CD14-positive monocyte (primary cell): ENCODE data around the gene APOBEC3A. TPM values are rescaled to one million over a fixed set of nuclear protein-coding genes. Genes with fewer than 3 reads are reported as not detected.

Source experiments
- DNase-seq, 3 donors: peaks; one replicate each; pipeline ENCODE4 v3.0.0-alpha.2; 2011 to 2022
- H2AFZ ChIP-seq: 2 replicates; pipeline ENCODE4 v1.6.0; 2012; ENCODE audit warnings: mild to moderate bottlenecking, low read depth, low read length, inconsistent platforms; ENCODE audit not compliant: insufficient read depth, poor library complexity, severe bottlenecking
- H3K27ac ChIP-seq, 2 donors: 1 replicate in 1 of 2; 2 replicates in 1 of 2; pipeline ENCODE4 v1.5.1; 2012 to 2013; ENCODE audit warnings: low read length in 2 of 2, control low read depth in 1 of 2, inconsistent platforms in 1 of 2, low read depth in 1 of 2, mild to moderate bottlenecking in 1 of 2
- H3K27me3 ChIP-seq, 2 donors: one replicate each; pipeline versions ENCODE4 v1.6.0 to v1.6.1; 2011 to 2013; ENCODE audit warnings: low read length in 2 of 2; ENCODE audit not compliant: control insufficient read depth in 2 of 2, insufficient read depth in 2 of 2
- H3K36me3 ChIP-seq, 2 donors: replicated peaks in 1 of 2; 1 replicate in 1 of 2; 2 replicates in 1 of 2; pipeline versions ENCODE4 v1.5.1 to v1.6.1; 2012 to 2013; ENCODE audit warnings: low read length in 2 of 2, control low read depth in 1 of 2, inconsistent platforms in 1 of 2, mild to moderate bottlenecking in 1 of 2; ENCODE audit not compliant: insufficient read depth in 2 of 2, control insufficient read depth in 1 of 2
- H3K4me1 ChIP-seq, 2 donors: 1 replicate in 1 of 2; 2 replicates in 1 of 2; pipeline versions ENCODE4 v1.5.1 to v1.6.1; 2012 to 2013; ENCODE audit warnings: low read length in 2 of 2, control low read depth in 1 of 2, inconsistent platforms in 1 of 2, mild to moderate bottlenecking in 1 of 2, moderate library complexity in 1 of 2; ENCODE audit not compliant: insufficient read depth in 2 of 2, control insufficient read depth in 1 of 2
- H3K4me2 ChIP-seq: replicated peaks from 2 replicates; pipeline ENCODE3; 2012; ENCODE audit warnings: low read length, moderate library complexity, mild to moderate bottlenecking; ENCODE audit not compliant: poor library complexity, severe bottlenecking; ENCODE audit errors: extremely low read depth
- H3K4me3 ChIP-seq, 3 experiments: fragments of 200-600 bp in 1 of 3; sonication (generic) in 1 of 3; replicated peaks in 1 of 3; 1 replicate in 2 of 3; 2 replicates in 1 of 3; pipeline ENCODE4 v1.5.1; 2011 to 2013; ENCODE audit warnings: low read length in 3 of 3, mild to moderate bottlenecking in 3 of 3, control low read depth in 2 of 3, low read depth in 2 of 3, inconsistent platforms in 1 of 3, moderate library complexity in 1 of 3
- H3K79me2 ChIP-seq: 2 replicates; pipeline ENCODE4 v1.6.0; 2012; ENCODE audit warnings: mild to moderate bottlenecking, control low read depth, inconsistent platforms, low read length, moderate library complexity; ENCODE audit not compliant: insufficient read depth
- H3K9ac ChIP-seq: 2 replicates; pipeline ENCODE4 v1.6.0; 2017; ENCODE audit warnings: low read length, mild to moderate bottlenecking; ENCODE audit not compliant: insufficient read depth, poor library complexity, severe bottlenecking
- H3K9me3 ChIP-seq, 2 donors: replicated peaks in 1 of 2; 1 replicate in 1 of 2; 2 replicates in 1 of 2; pipeline versions ENCODE4 v1.5.1 to v1.6.1; 2012 to 2013; ENCODE audit warnings: low read length in 2 of 2, control low read depth in 1 of 2; ENCODE audit not compliant: control insufficient read depth in 1 of 2, insufficient read depth in 1 of 2
- H4K20me1 ChIP-seq: 2 replicates; pipeline ENCODE4 v1.6.0; 2012; ENCODE audit warnings: mild to moderate bottlenecking, low read length, control low read depth, moderate library complexity; ENCODE audit not compliant: insufficient read depth
- H3K27ac Mint-ChIP-seq, 7 donors: one replicate each; pipeline ENCODE4 v1.8.0; 2020; ENCODE audit warnings: mild to moderate bottlenecking in 7 of 7, mixed read lengths in 7 of 7, moderate library complexity in 6 of 7, inconsistent platforms in 2 of 7
- H3K27me3 Mint-ChIP-seq, 3 donors: one replicate each; pipeline ENCODE4 v1.8.0; 2021 to 2022; ENCODE audit warnings: low read depth in 3 of 3, mild to moderate bottlenecking in 3 of 3, mixed read lengths in 3 of 3, moderate library complexity in 3 of 3, inconsistent platforms in 1 of 3
- H3K36me3 Mint-ChIP-seq, 2 donors: one replicate each; pipeline ENCODE4 v1.8.0; 2020; ENCODE audit warnings: mixed read lengths in 2 of 2, inconsistent platforms in 1 of 2, mild to moderate bottlenecking in 1 of 2
- H3K4me1 Mint-ChIP-seq: one replicate; pipeline ENCODE4 v1.8.0; 2020; ENCODE audit warnings: mild to moderate bottlenecking, mixed read lengths
- H3K4me3 Mint-ChIP-seq, 2 donors: one replicate each; pipeline ENCODE4 v1.8.0; 2020; ENCODE audit warnings: mild to moderate bottlenecking in 2 of 2, mixed read lengths in 2 of 2, moderate library complexity in 1 of 2
- H3K9me3 Mint-ChIP-seq, 7 donors: one replicate each; pipeline ENCODE4 v1.8.0; 2020 to 2022; ENCODE audit warnings: mixed read lengths in 7 of 7, mild to moderate bottlenecking in 6 of 7, moderate library complexity in 6 of 7, inconsistent platforms in 2 of 7
- WGBS: methylation state at CpG from one replicate; pipeline ENCODE4 v1.1.5; 2013; ENCODE audit warnings: missing lambda C conversion rate; ENCODE audit not compliant: insufficient coverage; 5-methylcytosine and 5-hydroxymethylcytosine counted together
- intact Hi-C, 2 donors: fragments of 100-400 bp; cut with micrococcal nuclease; formaldehyde crosslinking; loops; one replicate each; pipeline versions ENCODE4 v1.15.0 to v1.15.1; 2023
- polyA plus RNA-seq, 3 donors: library from polyadenylated mRNA; depleted of rRNA in 1 of 3; unstranded in 2 of 3; stranded (reverse) in 1 of 3; fragments of 300-500 nt in 2 of 3; fragments of >200 nt in 1 of 3; fragmentation: Illumina TruSeq in 2 of 3; gene quantifications; 1 replicate in 2 of 3; 2 replicates in 1 of 3; pipeline ENCODE4 v1.2.3, GENCODE V29; 2012 to 2021
- TF ChIP-seq, protein P1 (sequence below): fragments of 200-600 bp; IDR thresholded peaks from one replicate; pipeline ENCODE4 v1.8.0; 2022; ENCODE audit warnings: antibody characterized with exemption, mild to moderate bottlenecking

The APOBEC3A gene
- polyA plus RNA-seq, 3 donors: 233 to 845 (median 247) TPM

DNA sequence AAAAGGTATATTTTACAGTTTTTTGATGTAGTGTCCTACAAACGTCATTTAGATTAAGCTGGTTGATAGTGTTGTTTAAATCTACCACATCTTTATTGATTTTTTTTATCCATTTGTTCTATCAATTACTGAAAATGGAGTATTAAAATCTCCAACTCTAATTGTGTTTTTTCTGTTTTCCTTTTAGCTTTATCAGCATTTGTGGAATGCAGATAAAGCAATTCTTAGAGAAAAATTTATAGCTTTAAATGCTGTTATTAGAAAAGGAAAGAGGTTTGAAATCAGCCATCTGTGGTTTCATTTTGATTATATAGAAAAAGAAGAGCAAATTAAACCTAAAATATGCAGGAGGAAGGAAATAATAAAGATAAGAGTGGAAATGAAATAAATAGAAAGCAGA, 46.0 kb upstream of the APOBEC3A start:
- Mint-ChIP-seq H3K4me1 (peaks cover 4% of the 10 kb centered on the region), H3K27ac (no peak overlapping the region), H3K27me3 (peaks cover 12 to 24% (median 19%) of the 10 kb centered on the region in 3 donors), H3K9me3 (peaks cover 0 to 5% (median 0%) of the 10 kb centered on the region in 7 donors), H3K4me3 (no peak overlapping the region), H3K36me3 (no peaks in the 10 kb centered on the region)
- no peak overlapping the region for H2AFZ ChIP-seq
- no peak overlapping the region for H3K4me3 ChIP-seq
- intact Hi-C loops: no loop called here
- no peaks in the 10 kb centered on the region for H4K20me1 ChIP-seq
- DNase-seq: no peak
- no peaks in the 10 kb centered on the region for H3K9me3 ChIP-seq
- H3K27ac ChIP-seq: no peak overlapping the region
- H3K4me2 ChIP-seq: no peak overlapping the region
- H3K27me3 ChIP-seq: peaks cover 1 to 3% of the 10 kb centered on the region in 2 donors
- H3K4me1 ChIP-seq: no peaks in the 10 kb centered on the region
- WGBS: no CpG with 5 or more reads among the region's 1 CpG
- H3K36me3 ChIP-seq: no peaks in the 10 kb centered on the region
- TF ChIP-seq, protein P1, sequence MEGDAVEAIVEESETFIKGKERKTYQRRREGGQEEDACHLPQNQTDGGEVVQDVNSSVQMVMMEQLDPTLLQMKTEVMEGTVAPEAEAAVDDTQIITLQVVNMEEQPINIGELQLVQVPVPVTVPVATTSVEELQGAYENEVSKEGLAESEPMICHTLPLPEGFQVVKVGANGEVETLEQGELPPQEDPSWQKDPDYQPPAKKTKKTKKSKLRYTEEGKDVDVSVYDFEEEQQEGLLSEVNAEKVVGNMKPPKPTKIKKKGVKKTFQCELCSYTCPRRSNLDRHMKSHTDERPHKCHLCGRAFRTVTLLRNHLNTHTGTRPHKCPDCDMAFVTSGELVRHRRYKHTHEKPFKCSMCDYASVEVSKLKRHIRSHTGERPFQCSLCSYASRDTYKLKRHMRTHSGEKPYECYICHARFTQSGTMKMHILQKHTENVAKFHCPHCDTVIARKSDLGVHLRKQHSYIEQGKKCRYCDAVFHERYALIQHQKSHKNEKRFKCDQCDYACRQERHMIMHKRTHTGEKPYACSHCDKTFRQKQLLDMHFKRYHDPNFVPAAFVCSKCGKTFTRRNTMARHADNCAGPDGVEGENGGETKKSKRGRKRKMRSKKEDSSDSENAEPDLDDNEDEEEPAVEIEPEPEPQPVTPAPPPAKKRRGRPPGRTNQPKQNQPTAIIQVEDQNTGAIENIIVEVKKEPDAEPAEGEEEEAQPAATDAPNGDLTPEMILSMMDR: no peak
- no peaks in the 10 kb centered on the region for H3K79me2 ChIP-seq
- no peak overlapping the region for H3K9ac ChIP-seq

DNA sequence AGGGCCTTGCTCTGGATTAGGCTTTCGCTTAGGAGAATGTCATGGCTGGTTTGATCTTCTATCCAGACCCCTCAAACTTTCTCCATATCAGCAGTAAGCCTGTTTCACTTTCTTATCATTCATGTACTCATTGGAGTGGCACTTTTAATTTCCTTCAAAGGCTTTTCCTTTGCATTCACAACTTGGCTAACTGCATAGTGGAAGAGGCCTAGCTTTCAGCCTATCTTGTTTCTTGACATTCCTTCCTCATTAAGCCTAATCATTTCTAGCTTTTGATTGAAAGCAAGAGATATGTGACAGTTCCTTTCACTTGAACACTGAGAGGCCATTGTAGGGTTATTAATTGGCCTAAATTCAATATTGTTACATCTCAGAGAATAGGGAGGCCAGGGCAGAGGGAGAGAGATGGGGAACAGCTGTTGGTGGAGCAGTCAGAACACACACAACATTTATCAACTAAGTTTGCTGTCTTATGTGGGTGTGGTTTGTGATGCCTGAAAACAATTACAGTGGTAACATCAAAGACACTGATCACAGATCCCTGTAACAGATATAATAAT, 37.7 kb upstream of the APOBEC3A start:
- H3K27ac Mint-ChIP-seq: no peak overlapping the region
- intact Hi-C loops: no loop called here
- no peaks in the 10 kb centered on the region for H3K79me2 ChIP-seq

More for the DNA sequence above, 37.7 kb upstream of the APOBEC3A start:
- Histone ChIP-seq H3K27me3 (peaks cover 16 to 26% of the 10 kb centered on the region in 2 donors), H2AFZ (no peak overlapping the region), H3K4me1 (no peaks in the 10 kb centered on the region), H3K9me3 (no peaks in the 10 kb centered on the region), H4K20me1 (no peaks in the 10 kb centered on the region), H3K4me3 (no peak overlapping the region), H3K36me3 (no peaks in the 10 kb centered on the region), H3K4me2 (no peak overlapping the region), H3K27ac (no peak overlapping the region), H3K9ac (no peak overlapping the region)
- DNase-seq: no peak
- 100% methylated on average over 1 of the region's 1 CpG for WGBS
- H3K4me1 Mint-ChIP-seq: peaks cover 5% of the 10 kb centered on the region
- TF ChIP-seq, protein P1: no peak
- no peak overlapping the region for H3K4me3 Mint-ChIP-seq
- H3K36me3 Mint-ChIP-seq: no peaks in the 10 kb centered on the region
- peaks cover 29 to 43% (median 34%) of the 10 kb centered on the region in 3 donors for H3K27me3 Mint-ChIP-seq
- peaks cover 0 to 2% (median 0%) of the 10 kb centered on the region in 7 donors for H3K9me3 Mint-ChIP-seq
